HEK293 (cell line): ENCODE results near the gene AKNA.

Experiments
- MEIS1 ChIP-seq: sonication (generic); formaldehyde crosslinking; IDR thresholded peaks from 2 replicates; pipeline ENCODE4 v1.8.1; 2022; ENCODE audit warnings: missing genetic modification reagents, mild to moderate bottlenecking, borderline replicate concordance
- MZF1 ChIP-seq: fragments of 450-650 bp; formaldehyde crosslinking; IDR thresholded peaks from 2 replicates; pipeline ENCODE4 v1.5.1; 2017; ENCODE audit warnings: missing biosample characterization, missing genetic modification characterization, borderline replicate concordance
- RBAK ChIP-seq: fragments of 450-650 bp; formaldehyde crosslinking; IDR thresholded peaks from 2 replicates; pipeline ENCODE4 v1.5.1; 2016; ENCODE audit warnings: missing biosample characterization, missing genetic modification characterization
- ZBTB1 ChIP-seq: fragments of 450-650 bp; formaldehyde crosslinking; IDR thresholded peaks from 2 replicates; pipeline ENCODE4 v1.5.1; 2016; ENCODE audit warnings: missing biosample characterization, missing genetic modification characterization
- ZBTB17 ChIP-seq: fragments of 450-650 bp; formaldehyde crosslinking; IDR thresholded peaks from 2 replicates; pipeline ENCODE4 v1.5.1; 2016; ENCODE audit warnings: missing biosample characterization, missing genetic modification characterization
- ZNF121 ChIP-seq: fragments of 450-650 bp; formaldehyde crosslinking; IDR thresholded peaks from 2 replicates; pipeline ENCODE4 v1.5.1; 2016; ENCODE audit warnings: missing biosample characterization, missing genetic modification characterization
- ZNF274 ChIP-seq, 2 experiments: fragments of 200-500 bp in 1 of 2; fragments of 450-650 bp in 1 of 2; sonication (Bioruptor generic) in 1 of 2; formaldehyde crosslinking in 1 of 2; IDR thresholded peaks; 2 replicates each; pipeline versions ENCODE4 v1.5.1 to v1.6.1; 2014 to 2016; ENCODE audit warnings: borderline replicate concordance in 1 of 2, inconsistent platforms in 1 of 2, low read length in 1 of 2, missing biosample characterization in 1 of 2, missing genetic modification characterization in 1 of 2
- ZNF311 ChIP-seq: fragments of 450-650 bp; formaldehyde crosslinking; IDR thresholded peaks from 2 replicates; pipeline ENCODE4 v1.5.1; 2017; ENCODE audit warnings: missing biosample characterization, missing genetic modification characterization, borderline replicate concordance
- ZNF571 ChIP-seq: fragments of 450-650 bp; formaldehyde crosslinking; IDR thresholded peaks from 2 replicates; pipeline ENCODE4 v1.5.0; 2017; ENCODE audit warnings: missing biosample characterization, missing genetic modification characterization
- TF ChIP-seq, protein P1 (sequence below): fragments of 450-650 bp; formaldehyde crosslinking; IDR thresholded peaks from 2 replicates; pipeline ENCODE4 v1.5.1; 2016; ENCODE audit warnings: missing biosample characterization, missing genetic modification characterization
- TF ChIP-seq, protein P2 (sequence below): fragments of 450-650 bp; formaldehyde crosslinking; conservative IDR thresholded peaks from 2 replicates; pipeline ENCODE4 v1.5.1; 2016; ENCODE audit warnings: low read depth, missing biosample characterization, missing genetic modification characterization
- TF ChIP-seq, protein P3 (sequence below): fragments of 450-650 bp; formaldehyde crosslinking; IDR thresholded peaks from 2 replicates; pipeline ENCODE4 v1.5.1; 2016; ENCODE audit warnings: missing biosample characterization, missing genetic modification characterization, borderline replicate concordance

DNA sequence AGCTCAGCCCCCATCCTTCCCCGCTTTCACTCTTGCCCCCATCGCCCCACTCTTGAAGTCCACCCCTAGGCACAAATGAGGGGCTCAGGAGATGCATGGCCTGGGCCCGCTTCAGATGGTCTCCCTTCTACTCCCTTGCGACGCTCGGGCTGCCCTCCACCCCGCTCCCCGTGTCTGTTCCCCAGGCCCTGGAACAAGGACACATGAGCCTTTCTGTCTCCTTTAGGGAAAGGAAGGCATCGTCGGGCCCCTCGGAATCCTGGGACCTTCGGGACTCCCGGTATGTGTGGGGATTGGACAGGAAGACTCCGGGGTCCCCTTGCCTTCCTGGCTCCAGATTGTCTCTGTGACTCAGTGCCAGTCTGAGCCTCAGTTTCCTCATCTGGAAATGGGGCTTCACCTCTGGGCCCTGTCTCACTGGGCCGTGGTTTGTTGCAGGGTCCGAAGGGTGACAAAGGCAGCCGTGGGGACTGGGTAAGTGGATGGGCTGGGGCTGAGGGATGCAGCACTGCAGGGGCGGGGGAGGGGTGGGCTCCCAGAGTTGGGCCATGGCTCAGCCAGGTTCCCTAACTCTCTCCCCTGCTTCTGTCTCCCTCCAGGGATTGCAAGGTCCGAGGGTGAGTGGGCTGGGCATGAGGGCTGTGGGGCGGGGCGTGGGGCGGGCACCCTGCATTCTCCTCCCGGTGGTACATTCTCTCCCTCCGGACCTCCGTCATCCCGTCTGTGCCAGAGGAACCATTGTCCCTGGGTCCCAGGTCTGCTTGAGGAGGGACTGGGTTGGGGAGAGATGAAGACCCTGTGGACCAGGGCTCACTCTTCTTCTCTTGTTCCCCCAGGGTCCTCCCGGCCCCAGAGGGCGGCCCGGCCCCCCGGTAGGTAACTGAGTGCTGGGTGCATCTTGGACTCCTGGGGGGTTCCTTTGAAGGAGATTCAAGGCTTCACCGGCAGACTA, 86.7 kb downstream of the AKNA start:
- TF ChIP-seq, protein P1, sequence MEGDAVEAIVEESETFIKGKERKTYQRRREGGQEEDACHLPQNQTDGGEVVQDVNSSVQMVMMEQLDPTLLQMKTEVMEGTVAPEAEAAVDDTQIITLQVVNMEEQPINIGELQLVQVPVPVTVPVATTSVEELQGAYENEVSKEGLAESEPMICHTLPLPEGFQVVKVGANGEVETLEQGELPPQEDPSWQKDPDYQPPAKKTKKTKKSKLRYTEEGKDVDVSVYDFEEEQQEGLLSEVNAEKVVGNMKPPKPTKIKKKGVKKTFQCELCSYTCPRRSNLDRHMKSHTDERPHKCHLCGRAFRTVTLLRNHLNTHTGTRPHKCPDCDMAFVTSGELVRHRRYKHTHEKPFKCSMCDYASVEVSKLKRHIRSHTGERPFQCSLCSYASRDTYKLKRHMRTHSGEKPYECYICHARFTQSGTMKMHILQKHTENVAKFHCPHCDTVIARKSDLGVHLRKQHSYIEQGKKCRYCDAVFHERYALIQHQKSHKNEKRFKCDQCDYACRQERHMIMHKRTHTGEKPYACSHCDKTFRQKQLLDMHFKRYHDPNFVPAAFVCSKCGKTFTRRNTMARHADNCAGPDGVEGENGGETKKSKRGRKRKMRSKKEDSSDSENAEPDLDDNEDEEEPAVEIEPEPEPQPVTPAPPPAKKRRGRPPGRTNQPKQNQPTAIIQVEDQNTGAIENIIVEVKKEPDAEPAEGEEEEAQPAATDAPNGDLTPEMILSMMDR (tag by site-specific recombination), result no peak
- TF ChIP-seq, protein P2, sequence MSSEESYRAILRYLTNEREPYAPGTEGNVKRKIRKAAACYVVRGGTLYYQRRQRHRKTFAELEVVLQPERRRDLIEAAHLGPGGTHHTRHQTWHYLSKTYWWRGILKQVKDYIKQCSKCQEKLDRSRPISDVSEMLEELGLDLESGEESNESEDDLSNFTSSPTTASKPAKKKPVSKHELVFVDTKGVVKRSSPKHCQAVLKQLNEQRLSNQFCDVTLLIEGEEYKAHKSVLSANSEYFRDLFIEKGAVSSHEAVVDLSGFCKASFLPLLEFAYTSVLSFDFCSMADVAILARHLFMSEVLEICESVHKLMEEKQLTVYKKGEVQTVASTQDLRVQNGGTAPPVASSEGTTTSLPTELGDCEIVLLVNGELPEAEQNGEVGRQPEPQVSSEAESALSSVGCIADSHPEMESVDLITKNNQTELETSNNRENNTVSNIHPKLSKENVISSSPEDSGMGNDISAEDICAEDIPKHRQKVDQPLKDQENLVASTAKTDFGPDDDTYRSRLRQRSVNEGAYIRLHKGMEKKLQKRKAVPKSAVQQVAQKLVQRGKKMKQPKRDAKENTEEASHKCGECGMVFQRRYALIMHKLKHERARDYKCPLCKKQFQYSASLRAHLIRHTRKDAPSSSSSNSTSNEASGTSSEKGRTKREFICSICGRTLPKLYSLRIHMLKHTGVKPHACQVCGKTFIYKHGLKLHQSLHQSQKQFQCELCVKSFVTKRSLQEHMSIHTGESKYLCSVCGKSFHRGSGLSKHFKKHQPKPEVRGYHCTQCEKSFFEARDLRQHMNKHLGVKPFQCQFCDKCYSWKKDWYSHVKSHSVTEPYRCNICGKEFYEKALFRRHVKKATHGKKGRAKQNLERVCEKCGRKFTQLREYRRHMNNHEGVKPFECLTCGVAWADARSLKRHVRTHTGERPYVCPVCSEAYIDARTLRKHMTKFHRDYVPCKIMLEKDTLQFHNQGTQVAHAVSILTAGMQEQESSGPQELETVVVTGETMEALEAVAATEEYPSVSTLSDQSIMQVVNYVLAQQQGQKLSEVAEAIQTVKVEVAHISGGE (tag by site-specific recombination), result no peak
- no peak for TF ChIP-seq ZNF571 (tag by site-specific recombination)
- TF ChIP-seq RBAK (tag by site-specific recombination), result no peak
- TF ChIP-seq, protein P3, sequence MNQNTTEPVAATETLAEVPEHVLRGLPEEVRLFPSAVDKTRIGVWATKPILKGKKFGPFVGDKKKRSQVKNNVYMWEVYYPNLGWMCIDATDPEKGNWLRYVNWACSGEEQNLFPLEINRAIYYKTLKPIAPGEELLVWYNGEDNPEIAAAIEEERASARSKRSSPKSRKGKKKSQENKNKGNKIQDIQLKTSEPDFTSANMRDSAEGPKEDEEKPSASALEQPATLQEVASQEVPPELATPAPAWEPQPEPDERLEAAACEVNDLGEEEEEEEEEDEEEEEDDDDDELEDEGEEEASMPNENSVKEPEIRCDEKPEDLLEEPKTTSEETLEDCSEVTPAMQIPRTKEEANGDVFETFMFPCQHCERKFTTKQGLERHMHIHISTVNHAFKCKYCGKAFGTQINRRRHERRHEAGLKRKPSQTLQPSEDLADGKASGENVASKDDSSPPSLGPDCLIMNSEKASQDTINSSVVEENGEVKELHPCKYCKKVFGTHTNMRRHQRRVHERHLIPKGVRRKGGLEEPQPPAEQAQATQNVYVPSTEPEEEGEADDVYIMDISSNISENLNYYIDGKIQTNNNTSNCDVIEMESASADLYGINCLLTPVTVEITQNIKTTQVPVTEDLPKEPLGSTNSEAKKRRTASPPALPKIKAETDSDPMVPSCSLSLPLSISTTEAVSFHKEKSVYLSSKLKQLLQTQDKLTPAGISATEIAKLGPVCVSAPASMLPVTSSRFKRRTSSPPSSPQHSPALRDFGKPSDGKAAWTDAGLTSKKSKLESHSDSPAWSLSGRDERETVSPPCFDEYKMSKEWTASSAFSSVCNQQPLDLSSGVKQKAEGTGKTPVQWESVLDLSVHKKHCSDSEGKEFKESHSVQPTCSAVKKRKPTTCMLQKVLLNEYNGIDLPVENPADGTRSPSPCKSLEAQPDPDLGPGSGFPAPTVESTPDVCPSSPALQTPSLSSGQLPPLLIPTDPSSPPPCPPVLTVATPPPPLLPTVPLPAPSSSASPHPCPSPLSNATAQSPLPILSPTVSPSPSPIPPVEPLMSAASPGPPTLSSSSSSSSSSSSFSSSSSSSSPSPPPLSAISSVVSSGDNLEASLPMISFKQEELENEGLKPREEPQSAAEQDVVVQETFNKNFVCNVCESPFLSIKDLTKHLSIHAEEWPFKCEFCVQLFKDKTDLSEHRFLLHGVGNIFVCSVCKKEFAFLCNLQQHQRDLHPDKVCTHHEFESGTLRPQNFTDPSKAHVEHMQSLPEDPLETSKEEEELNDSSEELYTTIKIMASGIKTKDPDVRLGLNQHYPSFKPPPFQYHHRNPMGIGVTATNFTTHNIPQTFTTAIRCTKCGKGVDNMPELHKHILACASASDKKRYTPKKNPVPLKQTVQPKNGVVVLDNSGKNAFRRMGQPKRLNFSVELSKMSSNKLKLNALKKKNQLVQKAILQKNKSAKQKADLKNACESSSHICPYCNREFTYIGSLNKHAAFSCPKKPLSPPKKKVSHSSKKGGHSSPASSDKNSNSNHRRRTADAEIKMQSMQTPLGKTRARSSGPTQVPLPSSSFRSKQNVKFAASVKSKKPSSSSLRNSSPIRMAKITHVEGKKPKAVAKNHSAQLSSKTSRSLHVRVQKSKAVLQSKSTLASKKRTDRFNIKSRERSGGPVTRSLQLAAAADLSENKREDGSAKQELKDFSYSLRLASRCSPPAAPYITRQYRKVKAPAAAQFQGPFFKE (tag by site-specific recombination), result no peak
- no peak for TF ChIP-seq ZNF274 (IDR thresholded peaks at IDR 0.05; ENCODE audit: low read length)
- TF ChIP-seq ZNF274 (tag by site-specific recombination; IDR thresholded peaks at IDR 0.05; ENCODE audit: borderline replicate concordance), result no peak
- no peak for TF ChIP-seq ZBTB17
- TF ChIP-seq MZF1 (tag by site-specific recombination), result no peak
- TF ChIP-seq ZNF311 (tag by site-specific recombination), result no peak
- TF ChIP-seq ZBTB1 (tag by site-specific recombination), result no peak
- no peak for TF ChIP-seq ZNF121 (tag by site-specific recombination)
- no peak for TF ChIP-seq MEIS1 (CRISPR knock-in tag)
